Kidney tubule cell (primary cell): ENCODE results near the gene EML6.

Experiments
- DNase-seq: peaks from one replicate; pipeline ENCODE4 v3.0.0-alpha.2; 2018; ENCODE audit warnings: low spot score

EML6 gene

DNA sequence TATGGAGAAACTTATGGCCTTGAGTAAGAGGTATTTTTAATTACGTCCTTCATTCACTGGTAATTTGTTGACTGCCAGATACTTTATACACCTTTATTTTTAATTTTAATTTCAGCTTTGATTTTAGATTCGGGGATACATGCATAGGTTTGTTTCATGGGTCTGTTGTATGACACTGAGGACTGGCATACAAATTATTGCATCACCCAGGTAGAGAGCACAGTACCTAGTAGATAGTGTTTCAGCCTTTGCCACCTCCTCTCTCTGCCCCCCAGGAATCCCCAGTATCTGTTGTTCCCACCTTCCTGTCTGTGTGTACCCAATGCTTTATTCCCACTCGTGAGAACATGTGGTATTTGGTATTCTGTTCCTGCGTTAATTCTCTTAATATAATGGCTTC is 188.8 kb downstream of the EML6 start:
- DNase-seq: no peak

DNA sequence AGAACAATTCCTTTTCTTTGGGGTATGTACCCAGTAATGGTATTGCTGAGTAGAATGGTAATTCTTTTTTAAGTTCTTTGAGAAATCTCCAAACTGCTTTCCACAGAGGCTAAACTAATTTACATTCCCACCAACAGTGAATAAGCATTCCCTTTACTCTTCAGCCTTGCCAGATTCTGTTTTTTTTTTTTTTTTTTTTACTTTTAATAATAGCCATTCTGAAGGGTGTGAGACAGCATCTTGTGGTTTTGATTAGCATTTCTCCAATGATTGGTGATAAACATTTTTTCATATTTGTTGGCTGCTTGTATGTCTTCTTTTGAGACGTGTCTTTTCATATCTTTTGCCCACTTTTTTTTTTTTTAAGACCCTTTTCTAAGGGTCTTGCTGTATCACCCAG is 189.4 kb downstream of the EML6 start:
- DNase-seq: no peak

DNA sequence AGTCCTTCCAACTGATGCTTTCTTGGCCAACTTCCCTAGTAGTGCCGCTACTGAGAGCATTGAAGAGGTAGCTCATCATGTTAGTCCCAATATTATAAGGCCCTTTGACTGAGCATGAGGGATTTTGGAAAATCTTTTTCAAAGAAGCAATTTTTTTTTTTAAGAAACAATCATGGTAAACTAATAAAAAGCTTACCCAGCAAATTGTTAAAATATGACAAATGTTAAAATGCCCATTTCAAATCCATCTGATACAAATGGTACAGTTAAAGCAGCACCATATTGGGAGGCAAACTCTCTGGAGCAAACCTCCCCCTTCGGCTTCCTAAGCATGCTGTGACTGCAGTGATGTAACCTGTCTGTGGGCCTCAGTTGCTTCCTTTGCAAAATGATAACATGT is 191.2 kb downstream of the EML6 start:
- no peak for DNase-seq

DNA sequence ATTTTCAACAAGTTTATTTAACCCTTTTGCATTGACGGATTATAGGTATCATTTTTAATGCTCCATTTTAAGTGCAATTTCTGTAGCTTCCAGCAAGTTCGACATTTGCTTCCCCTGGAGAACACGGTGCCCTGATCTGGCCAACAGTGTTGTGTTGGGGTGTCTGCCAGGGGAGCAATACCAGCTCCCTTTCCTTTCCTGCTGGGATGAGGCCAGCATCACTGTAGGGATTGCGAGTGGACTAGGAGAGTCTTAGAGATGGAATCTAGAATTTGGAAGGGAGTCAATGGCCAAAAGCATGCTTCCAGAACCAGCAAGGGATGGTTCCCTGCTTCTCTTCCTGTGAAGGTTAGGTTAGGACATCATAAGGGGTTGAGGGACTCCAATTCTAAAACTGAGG is 191.6 kb downstream of the EML6 start:
- DNase-seq: no peak

DNA sequence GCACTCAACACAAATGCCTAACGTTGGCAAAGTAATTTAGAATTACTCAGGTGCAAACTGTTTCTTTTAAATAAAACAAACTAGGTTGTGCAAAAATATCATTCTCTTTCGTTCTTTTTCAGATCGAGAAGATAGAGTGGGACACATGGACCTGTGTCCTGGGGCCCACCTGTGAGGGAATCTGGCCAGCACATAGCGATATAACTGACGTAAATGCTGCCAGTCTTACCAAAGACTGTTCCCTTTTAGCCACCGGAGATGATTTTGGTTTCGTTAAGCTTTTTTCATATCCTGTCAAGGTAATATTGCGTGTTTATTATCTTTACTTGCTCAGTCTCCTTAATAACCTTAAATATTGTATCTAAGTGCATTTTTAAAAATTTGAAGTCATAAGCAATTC is 193.2 kb downstream of the EML6 start:
- no peak for DNase-seq

DNA sequence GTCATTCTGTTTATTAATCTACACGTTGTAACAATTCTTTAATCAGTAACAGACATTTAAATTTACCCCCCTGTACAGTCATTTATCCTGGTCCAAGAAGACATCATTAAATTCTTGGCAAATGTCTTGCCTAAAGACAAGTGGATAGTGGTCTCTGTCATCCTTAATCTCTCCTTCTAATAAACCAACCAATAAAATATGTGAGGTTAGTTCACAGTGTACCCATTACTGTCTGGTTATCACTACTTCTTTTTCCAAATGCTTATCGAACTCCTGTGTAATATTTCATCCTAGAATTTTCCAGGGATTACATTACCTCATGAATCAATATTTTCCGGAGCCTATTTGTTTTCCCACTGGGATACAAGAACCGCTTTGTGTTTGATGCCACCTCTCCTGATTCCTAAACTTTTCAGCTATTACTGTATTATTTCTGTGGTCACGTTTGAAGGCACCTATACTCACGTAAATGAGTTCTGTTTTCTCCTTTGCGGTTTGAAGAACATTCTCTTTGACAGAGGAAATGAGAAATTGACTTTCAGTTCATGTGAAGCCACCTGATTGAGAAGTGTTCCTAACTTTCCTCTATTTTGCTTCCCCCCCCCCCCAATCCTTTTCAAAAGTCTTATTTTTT is 195.3 kb downstream of the EML6 start:
- DNase-seq: no peak

DNA sequence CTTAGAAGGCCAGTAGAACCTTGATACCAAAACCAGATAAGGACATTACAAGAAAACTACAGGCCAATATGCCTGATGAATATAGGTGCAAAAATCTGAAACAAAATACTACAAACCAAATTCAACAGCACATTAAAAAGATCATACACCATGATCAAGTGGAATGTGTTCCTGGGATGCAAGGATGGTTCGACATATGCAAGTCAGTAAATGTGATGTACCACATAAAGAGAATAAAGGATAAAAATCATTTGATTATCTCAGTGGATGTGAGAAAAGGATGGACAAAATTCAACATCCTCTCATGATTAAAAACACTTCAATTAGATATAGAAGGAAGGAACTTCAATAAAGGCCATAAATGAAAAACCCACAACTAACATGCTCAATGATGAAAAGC is 197.2 kb downstream of the EML6 start:
- no peak for DNase-seq

DNA sequence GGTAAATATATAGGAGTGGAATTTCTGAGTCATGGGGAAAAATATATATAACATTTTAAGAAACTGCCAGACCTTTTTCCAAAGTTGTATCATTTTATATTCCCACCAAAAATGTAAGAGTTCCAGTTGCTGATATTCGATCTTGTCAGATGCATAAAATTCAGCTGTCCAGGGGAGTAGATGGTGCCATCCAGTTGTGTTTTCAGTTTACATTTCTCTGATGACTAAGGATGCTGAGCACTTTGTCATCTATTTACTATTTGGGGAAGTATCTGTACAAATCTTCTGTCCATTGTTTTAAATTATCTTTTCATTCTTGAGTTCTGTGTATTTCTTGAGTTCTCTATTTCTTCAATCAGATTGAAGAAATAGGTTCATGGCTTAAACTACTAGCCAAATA is 200.7 kb downstream of the EML6 start:
- no peak for DNase-seq

DNA sequence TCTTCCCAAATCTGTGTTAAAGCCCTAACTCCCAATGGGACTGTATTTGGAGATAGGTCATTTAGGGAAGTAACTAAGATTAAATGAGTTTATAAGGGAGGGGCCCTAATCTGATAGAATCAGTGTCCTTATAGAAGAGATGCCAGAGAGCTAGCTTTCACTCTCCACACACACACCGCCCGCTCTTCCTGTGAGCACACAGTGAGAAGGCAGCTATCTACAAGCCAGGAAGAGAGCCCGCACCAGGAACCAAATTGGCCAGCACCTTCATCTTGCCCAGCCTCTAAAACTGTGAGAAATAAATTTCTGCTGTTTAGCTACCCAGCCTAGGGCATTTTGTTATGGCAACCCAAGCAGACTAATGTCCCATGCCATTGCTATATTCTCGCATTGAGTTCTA is 201.6 kb downstream of the EML6 start:
- DNase-seq: no peak

DNA sequence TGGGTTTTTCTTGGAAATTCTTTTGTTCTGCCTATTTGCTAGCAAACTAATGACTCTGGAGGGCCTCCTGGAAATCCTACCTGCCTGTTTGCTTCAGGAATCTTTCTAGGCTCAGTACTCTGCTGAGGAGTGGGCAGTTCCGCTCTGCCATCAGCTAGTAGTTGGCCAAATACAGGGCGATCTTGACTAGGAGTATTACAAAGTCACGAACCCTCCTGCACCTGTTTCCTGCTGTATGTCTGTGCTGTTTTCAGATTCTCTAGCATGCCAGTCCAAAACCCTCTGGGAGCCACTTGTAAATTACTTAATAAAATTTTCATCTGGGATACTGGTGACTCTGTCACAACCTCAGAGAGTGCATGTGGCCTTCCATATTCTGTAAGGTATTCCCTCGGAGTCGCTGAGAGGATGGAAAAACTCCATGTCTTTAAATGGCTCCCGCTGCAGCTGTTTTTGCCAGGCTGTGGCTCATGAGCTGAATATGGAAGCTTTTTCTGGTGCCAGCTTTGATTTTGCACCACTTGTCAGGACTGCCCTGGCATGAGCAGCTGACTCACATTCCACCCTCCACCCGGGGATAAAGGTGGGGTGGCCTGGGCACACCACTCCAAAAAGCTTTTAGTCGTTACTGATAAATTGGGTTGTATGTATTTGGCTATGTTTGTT is 203.8 kb downstream of the EML6 start:
- DNase-seq: no peak

DNA sequence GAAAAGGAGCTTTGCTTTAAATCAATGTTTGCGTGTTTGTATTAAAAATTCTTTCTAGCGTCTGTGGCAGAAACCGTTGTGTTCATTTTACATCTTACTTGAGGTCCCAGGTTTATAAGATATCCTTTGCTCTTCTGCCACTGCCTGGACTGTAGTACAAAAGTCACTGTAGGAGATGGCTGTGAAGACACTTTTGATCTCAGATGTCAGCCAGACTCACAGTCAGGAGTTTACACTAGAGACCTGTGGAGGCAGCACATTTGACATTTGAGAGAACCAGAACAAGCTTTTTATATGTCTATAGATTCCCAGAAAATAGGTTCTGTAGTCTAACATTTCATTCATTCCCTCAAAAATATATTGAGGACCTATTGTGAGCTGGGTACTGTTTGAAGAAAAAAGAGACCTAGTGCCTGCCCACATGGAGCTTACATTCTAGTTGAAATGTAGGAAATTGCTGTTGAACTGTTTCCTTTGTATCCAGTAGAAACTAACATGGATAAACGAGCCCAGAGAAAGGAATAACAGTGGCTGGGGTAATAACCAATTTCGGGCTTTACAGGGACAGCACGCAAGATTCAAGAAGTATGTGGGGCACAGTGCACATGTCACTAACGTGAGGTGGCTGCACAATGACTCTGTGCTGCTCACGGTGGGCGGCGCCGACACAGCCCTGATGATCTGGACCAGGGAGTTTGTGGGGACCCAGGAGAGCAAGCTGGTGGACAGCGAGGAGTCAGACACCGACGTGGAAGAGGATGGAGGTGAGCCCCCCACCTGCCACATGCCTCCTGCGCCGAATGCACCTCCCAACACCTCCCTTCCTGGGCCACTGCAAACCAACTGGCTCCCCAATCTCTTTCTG is 204.5 kb downstream of the EML6 start:
- no peak for DNase-seq

DNA sequence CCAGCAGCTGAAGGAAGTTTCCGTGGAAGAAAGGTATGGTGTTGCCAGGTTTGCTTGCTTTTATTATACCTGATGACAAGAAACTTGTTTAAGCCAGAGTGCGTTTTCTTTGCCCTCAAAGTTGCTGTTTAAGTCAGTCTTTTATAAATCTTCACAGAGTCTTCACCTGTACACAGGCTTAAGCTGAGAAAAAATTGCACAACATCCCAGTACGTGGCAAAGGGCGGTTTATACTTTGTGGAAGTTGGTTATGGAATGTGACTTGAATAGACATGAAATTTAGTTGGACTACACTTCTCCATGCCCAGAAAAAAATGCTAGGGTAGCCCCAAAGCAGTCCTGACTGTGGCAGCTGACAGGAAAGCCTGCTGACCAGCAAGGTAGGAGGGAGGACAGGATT is 205.3 kb downstream of the EML6 start:
- no peak for DNase-seq

DNA sequence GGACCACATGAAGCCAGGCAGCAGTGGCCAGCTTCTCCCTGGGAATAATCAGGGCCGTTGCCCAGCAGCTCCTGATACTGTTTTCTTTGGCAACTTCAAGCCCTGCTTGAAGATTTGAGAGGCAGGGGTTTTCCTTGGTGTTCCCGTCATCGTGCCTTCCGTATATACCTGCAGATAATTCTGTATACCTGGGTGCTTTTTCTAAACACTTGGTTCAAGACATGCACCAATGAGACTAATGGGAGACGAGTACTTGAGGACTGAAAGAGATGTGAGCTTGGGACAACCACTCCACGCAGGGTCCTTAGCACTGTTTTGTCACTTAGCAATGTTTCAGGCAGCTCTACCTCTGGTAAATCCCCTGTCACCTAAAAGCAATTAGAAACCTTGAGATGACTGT is 208.0 kb downstream of the EML6 start:
- no peak for DNase-seq

DNA sequence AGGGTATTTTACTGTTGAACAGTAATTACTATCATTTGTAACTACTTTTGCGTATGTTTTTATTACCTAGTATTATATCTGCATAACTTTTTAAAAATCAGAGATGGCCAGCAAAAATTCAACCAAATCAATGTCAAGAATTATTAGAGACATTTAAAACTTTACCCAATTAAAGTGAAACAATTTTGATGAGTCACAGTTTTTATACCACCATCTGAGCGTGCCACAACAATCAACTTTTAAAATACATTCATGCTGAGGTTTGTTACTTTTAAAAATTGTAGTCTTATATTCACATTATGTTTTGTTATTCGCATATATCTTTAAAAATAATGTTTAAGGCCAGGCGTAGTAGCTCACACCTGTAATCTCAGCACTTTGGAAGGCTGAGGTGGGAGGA is 211.9 kb downstream of the EML6 start:
- no peak for DNase-seq

DNA sequence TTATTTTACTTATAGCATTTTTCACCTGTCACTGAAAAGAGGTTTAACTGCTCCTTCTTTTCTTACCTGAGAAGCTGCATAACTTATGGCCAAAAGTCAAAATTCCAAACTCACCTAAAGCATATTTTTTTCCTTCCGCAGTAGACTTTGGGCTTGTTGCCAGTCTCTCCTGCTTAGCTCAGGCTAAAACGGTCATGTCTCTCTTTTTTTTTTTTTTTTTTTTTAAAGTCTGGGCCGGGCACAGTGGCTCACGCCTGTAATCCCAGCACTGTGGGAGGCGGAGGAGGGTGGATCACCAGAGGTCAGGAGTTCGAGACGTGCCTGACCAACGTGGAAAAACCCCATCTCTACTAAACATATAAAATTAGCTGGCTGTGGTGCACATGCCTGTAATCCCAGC is 213.3 kb downstream of the EML6 start:
- DNase-seq: peak; percentile 76

DNA sequence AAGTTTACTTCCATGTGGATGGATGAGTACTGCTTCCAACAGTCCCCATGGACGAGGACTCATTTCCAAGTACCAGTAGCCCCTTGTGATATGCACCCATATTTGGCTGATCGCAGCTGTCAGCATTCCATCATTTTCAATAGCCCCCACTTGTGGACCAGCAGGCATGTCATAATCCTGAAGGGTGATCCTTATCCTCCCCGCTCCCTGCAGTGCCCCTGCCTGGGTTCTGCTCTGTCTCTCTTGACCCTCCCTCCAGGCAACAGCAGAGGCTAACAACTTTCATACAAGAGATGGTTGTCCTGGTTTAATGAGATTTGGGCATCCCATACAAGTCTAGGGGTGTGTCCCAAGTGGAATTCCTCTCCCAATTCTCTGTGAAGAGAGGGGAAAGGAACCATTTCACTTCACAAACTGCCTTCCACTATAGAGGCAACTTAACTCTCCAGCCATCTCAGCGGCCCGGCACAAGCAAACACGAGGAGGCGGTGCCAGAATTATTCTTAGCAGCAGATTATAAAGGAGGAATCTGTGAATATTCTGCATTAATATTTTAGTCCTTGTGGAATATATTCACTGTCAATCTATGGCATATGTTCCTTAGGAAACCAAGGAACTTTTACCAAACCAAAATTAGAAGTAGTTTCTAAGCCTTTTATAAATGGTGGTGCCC is 216.1 kb downstream of the EML6 start:
- DNase-seq: no peak

DNA sequence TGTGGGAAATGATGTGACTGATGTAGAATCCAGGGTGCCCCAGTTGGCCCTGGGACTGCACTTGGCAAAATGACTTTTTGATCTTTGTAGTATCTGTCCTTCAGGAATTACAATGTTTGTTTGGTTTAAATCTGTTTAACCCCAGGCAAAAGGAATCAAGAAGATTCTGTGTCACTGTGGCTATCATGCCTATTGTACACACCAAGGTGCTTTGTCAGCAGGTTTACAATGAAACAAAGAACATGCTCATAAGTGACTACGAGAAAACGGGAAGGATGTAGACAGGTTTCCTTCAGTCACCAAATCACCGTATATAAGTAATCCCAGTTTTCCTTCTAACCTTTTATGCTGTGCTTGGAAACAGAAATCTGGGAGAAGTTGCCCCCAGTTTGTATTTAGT is 217.3 kb downstream of the EML6 start:
- no peak for DNase-seq

DNA sequence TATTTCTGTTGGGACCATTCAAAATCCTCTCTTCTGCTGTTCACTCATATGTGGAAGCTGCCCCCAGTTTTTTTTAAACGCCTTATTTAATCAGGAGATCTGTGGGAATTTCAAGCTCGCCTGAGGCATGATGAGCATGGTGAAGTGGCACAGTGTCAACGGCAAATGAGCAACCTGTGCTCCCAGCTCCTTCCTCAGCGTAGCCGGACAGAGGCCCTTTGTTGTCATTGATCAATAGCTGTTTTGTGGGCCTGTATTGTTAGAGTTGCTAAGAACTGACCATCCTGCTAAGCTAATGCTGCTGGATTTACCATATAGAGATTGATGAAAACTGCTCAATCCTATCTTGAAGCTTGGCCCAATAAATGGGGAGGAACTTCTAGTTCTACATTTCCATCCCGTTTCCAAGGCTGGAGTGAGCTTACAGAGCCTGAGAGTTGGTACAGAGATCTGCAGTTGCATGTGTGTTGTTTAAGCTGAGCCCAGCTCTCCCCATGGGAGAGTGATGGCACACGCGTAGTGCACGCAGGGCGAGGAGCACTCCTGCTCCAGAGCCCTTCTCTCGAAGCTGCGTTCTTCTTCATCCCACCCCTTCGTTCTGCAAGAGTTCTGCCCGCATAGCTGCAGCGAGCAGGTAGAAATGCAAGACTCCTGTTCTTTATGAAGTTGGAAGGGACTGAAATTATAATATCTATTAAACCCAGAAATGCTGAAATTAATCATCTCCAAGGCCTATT is 218.0 kb downstream of the EML6 start:
- no peak for DNase-seq

DNA sequence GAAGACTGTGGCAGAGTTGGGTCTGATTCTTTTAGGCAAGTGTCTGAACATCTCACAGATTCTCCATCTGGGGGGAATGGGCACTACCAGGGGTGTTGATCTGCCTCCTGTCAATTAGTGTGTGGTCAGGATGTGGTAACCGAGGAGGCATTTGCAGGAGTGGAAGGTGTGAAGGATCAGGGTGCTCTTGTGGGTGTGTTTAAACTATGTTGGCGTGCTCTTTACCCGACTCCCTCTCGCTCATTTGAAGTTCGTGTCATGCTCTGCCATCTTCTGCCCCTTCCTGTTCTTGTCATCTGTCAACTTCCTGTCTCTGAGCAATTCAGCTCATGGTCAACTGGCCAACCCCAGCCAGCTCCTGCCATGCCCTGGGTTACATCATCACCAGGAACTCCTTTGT is 218.9 kb downstream of the EML6 start:
- DNase-seq: peak; percentile 46

DNA sequence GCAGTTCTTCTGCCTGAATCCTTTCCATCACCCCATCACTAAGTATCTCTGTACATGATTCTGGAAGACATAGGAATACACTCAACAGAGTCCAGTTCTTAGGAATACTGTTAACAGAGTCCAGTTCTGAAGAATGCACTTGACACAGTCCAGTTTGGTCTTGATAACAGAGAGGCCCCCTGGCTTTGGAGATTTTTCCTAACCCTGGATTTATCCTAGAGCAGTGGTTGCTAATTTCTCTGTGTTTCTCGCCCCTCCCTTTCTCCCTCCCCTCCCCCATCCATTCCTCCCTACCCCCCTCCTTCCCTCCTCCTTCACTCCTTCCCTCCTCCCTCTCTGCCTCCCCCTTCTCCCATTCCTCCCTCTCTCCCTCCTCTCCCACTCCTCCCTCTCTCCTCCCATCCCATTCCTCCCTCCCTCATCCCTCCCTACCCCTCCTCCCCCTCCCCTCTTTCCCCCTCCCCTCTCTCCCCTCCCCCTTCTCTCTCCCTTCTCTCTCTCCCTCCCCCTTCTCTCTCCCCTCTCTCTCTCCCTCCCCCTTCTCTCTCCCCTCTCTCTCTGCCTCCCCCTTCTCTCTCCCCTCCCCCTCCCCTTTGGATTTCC is 221.4 kb downstream of the EML6 start:
- DNase-seq: no peak

DNA sequence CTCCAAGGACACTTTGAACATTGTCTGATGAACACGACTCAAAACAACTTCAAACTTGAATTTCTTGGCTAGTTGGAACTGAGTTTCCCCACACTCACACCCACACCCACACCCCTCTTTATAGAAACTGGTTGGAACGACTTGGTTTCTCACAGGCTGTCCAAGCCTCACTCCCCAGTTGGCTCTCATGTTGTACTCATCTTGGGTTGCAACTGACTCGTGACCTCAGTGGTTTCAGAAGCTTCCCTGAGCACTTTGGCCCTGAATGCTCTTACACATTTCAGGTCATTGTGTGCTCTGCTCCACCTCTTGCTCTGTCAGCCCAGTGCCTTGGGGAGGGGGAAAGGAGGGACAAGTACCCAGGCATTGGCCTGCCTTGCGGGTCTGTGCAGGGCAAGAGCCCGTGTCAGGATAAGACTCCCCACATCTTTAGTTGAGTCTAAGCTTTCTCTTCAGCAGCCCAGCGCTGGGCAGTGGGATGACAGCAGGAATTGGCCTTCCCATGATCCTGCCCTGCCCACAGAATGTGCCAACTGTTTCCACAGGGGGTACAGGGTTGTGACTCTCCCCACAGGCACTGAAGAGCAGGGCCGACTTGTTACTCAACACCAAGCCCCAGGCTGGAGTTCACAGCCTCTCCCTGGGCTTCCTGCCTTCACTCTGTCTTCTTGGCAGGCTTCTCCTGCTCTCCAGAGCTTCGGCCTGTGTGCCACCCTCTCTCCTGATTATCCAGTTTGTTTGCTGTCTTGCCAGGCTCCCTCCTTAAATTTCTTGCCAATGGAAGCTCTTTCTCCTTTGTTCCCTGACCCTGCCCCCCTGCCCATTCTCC is 222.1 kb downstream of the EML6 start:
- peak; percentile 41 for DNase-seq
